K562 (cell line): ENCODE measurements around the gene SNX30. TPM values are rescaled to one million over a fixed set of nuclear protein-coding genes. Genes with fewer than 3 reads are reported as not detected.

Experiments used
- CBFA2T2 ChIP-seq: fragments of 450-650 bp; conservative IDR thresholded peaks from 2 replicates; pipeline ENCODE4 v1.6.1; 2017; ENCODE audit warnings: mild to moderate bottlenecking
- FOXM1 ChIP-seq, 2 experiments: fragments of 450-650 bp in 1 of 2; sonication (generic) in 1 of 2; formaldehyde crosslinking in 1 of 2; IDR thresholded peaks; 2 replicates each; pipeline versions ENCODE4 v1.6.1 to v1.9.0; 2017 to 2022; ENCODE audit warnings: low read depth in 2 of 2, mild to moderate bottlenecking in 2 of 2, missing genetic modification reagents in 1 of 2, moderate library complexity in 1 of 2
- GATA2 ChIP-seq: sonication (generic); formaldehyde crosslinking; IDR thresholded peaks from 2 replicates; pipeline ENCODE4 v1.4.0; 2020; ENCODE audit warnings: mild to moderate bottlenecking, missing genetic modification reagents
- KAT8 ChIP-seq: fragments of 450-650 bp; IDR thresholded peaks from 2 replicates; pipeline ENCODE4 v1.6.1; 2016; ENCODE audit warnings: low read depth, mild to moderate bottlenecking
- MGA ChIP-seq: fragments of 450-650 bp; IDR thresholded peaks from 2 replicates; pipeline ENCODE4 v1.6.1; 2016; ENCODE audit warnings: mild to moderate bottlenecking, moderate library complexity
- NFE2 ChIP-seq: IDR thresholded peaks from 2 replicates; pipeline ENCODE4 v1.6.1; 2014; ENCODE audit warnings: antibody characterized with exemption, low read depth
- PHTF2 ChIP-seq: fragments of 250-450 bp; sonication (Bioruptor Pico); IDR thresholded peaks from 2 replicates; pipeline ENCODE4 v1.5.0; 2021; ENCODE audit warnings: mild to moderate bottlenecking
- RCOR1 ChIP-seq, 2 experiments: IDR thresholded peaks; 2 replicates each; pipeline ENCODE4 v1.6.1; 2012; ENCODE audit warnings: low read depth in 2 of 2, low read length in 2 of 2, borderline replicate concordance in 1 of 2, improper control_type of control experiment in 1 of 2
- RFX7 ChIP-seq: fragments of 250-450 bp; sonication (Bioruptor Pico); IDR thresholded peaks from 2 replicates; pipeline ENCODE4 v1.5.1; 2021; ENCODE audit warnings: mild to moderate bottlenecking
- SAP30 ChIP-seq: fragments of 200-600 bp; sonication (generic); IDR thresholded peaks from 2 replicates; pipeline ENCODE4 v1.6.1; 2012; ENCODE audit warnings: borderline replicate concordance, low read depth, mild to moderate bottlenecking, moderate library complexity, low read length, control low read depth, inconsistent platforms; ENCODE audit not compliant: insufficient read depth, poor library complexity, severe bottlenecking
- SMAD3 ChIP-seq: fragments of 450-650 bp; formaldehyde crosslinking; conservative IDR thresholded peaks from 2 replicates; pipeline ENCODE4 v1.4.0; 2020; ENCODE audit warnings: mild to moderate bottlenecking
- SMARCB1 ChIP-seq: IDR thresholded peaks from 2 replicates; pipeline ENCODE4 v1.6.1; 2011; ENCODE audit warnings: improper control_type of control experiment, low read depth; ENCODE audit not compliant: insufficient read length
- SP2 ChIP-seq: IDR thresholded peaks from 2 replicates; pipeline ENCODE4 v1.6.1; 2011; ENCODE audit warnings: mild to moderate bottlenecking, low read depth, low read length, moderate library complexity; ENCODE audit not compliant: poor library complexity, severe bottlenecking; ENCODE audit errors: extremely low read depth
- ZFPM2 ChIP-seq: fragments of 250-450 bp; sonication (Bioruptor Pico); IDR thresholded peaks from 2 replicates; pipeline ENCODE4 v1.5.1; 2022; ENCODE audit warnings: mild to moderate bottlenecking
- ZNF589 ChIP-seq: fragments of 200-800 bp; sonication (Bioruptor generic); IDR thresholded peaks from 2 replicates; pipeline ENCODE4 v1.6.1; 2016; ENCODE audit warnings: low read depth, missing genetic modification characterization, missing compliant biosample characterization
- polyA plus RNA-seq, 8 experiments: library from polyadenylated mRNA; depleted of rRNA in 4 of 8; stranded (reverse) in 5 of 8; unstranded in 3 of 8; fragments of >200 nt; fragmentation: Nextera tagmentation in 2 of 8; fragmentation: Illumina TruSeq in 1 of 8; extraction: Ambion mirVana in 2 of 8; extraction: Trizol in 1 of 8; gene quantifications; 2 replicates each; pipeline versions ENCODE4 v1.2.1 to v1.2.3, GENCODE V29; 2011 to 2014; ENCODE audit warnings: inconsistent platforms in 1 of 8, missing spikeins in 1 of 8
- total RNA-seq, 7 experiments: library from RNA; depleted of rRNA in 6 of 7; stranded (reverse); fragments of >200 nt in 6 of 7; fragmentation: Illumina TruSeq in 2 of 7; extraction: Trizol in 2 of 7; gene quantifications; 2 replicates each; pipeline versions ENCODE4 v1.2.1 to v1.2.3, GENCODE V29; 2011 to 2021; ENCODE audit warnings: low replicate concordance in 1 of 7
- TF ChIP-seq, protein P1 (sequence below): sonication (generic); formaldehyde crosslinking; IDR thresholded peaks from 2 replicates; pipeline ENCODE4 v1.8.0; 2022; ENCODE audit warnings: mild to moderate bottlenecking, missing genetic modification reagents

SNX30 gene
- total and polyA plus RNA-seq, 9 of the 15 experiments (the other 6 are each of a cell fraction or from before 2014, with no cell fraction given), result 0.76 to 5.9 (median 3.3) TPM

- no peak for TF ChIP-seq SMAD3 (CRISPR knock-in tag)
- no peak for TF ChIP-seq NFE2
- TF ChIP-seq, protein P1, sequence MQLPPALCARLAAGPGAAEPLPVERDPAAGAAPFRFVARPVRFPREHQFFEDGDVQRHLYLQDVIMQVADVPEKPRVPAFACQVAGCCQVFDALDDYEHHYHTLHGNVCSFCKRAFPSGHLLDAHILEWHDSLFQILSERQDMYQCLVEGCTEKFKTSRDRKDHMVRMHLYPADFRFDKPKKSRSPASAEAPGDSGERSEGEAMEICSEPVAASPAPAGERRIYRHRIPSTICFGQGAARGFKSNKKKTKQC (CRISPR knock-in tag), result peak; percentile 27; the same call in 1 of the 2 replicates
- no peak for TF ChIP-seq GATA2 (CRISPR knock-in tag)
- TF ChIP-seq SP2, result peak; percentile 54
- no peak for TF ChIP-seq ZNF589 (CRISPR knock-in tag)
- TF ChIP-seq CBFA2T2, result no peak
- TF ChIP-seq SMARCB1, result no peak
- no peak for TF ChIP-seq KAT8
- TF ChIP-seq RFX7 (CRISPR knock-in tag), result no peak
- TF ChIP-seq PHTF2 (CRISPR knock-in tag), result no peak
- peak; percentile 95 for TF ChIP-seq SAP30
- TF ChIP-seq MGA, result no peak; the same call in 1 of the 2 replicates
- no peak for TF ChIP-seq RCOR1 (IDR thresholded peaks at IDR 0.05; ENCODE audit: borderline replicate concordance in 1 of 2, low read depth in 2 of 2, low read length in 2 of 2)
- no peak for TF ChIP-seq FOXM1 (IDR thresholded peaks at IDR 0.05; ENCODE audit: low read depth)
- no peak; the same call in 1 of the 2 replicates for TF ChIP-seq FOXM1 (CRISPR knock-in tag; IDR thresholded peaks at IDR 0.05; ENCODE audit: low read depth)
- TF ChIP-seq ZFPM2 (CRISPR knock-in tag), result no peak
These were observed 32.8 kb upstream of the SNX30 start, which contains the start of gene INIP (continued) for GRCh38 chr9:112717661-112718331.
